GM21515 (cell line): ENCODE data around the gene TCHH.
"Not testable (repeated sequence)": the region's sequence is repeated elsewhere in the genome, so short reads cannot be mapped to it uniquely, and the experiment has no call there.

Experiments used
- ATAC-seq: cut with Tn5 transposase; IDR thresholded peaks from one replicate; pipeline ENCODE4 v1.9.1; 2021; ENCODE audit not compliant: unreplicated experiment

Gene TCHH

DNA sequence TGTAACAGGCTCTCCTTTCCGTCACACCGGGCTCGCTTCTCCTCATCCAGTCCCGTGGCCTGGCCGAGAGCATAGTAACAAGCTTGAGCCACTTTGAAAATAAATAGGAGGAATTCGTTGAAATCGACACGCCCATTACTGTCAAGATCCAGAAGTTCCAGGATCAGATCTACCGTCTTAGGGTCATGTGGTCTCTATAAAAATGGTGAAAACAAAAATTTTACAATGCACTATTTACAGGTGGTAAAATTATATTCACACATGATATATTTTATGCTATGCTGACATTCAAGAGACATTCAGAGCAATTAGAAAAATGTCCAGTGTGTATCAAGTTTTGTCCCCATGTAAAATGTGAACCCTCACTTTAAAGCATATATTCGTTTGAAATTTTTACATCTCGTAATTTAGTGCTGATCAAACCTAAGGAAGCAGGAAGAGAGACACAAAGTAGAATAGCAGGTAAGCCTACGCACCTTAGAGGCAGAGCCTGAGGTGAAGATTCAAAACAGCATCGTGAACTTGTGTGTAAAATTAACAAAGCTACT is 2.3 kb downstream of the TCHH start:
- no peak for ATAC-seq

GRCh38 chr1:152112101-152112884 is 3.0 kb downstream of the TCHH start:
- no peak for ATAC-seq

GRCh38 chr1:152111515-152111968 is 3.7 kb downstream of the TCHH start:
- no peak for ATAC-seq

GRCh38 chr1:152110860-152111514 is 4.3 kb downstream of the TCHH start:
- ATAC-seq, result no peak

DNA sequence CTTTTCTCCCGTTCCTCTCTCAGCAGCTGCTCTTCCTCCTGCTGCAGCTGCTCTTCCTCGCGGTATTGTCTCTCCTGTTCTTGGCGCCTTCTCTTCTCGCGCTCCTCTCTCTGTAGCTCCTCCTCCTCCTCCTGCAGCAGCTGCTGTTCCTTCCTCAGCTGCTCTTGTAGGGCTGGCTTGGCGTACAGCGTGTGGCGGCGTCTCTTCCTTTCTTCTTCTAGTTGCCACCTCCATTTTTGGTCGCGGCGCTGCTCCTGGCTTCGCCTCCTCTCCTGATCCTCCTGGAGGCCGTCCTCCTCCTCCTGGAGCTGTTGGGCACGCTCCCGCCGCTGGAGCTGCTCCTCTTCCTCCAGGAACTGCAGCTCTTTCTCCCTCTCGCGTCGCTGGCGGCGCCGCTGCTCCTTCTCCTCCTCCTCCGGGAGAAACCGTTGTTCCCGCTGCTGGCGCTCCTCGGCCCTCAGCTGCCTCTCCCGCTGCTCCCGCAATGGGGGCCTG is 4.8 kb downstream of the TCHH start:
- no peak for ATAC-seq

GRCh38 chr1:152109998-152110294 is 5.3 kb downstream of the TCHH start:
- no peak for ATAC-seq

DNA sequence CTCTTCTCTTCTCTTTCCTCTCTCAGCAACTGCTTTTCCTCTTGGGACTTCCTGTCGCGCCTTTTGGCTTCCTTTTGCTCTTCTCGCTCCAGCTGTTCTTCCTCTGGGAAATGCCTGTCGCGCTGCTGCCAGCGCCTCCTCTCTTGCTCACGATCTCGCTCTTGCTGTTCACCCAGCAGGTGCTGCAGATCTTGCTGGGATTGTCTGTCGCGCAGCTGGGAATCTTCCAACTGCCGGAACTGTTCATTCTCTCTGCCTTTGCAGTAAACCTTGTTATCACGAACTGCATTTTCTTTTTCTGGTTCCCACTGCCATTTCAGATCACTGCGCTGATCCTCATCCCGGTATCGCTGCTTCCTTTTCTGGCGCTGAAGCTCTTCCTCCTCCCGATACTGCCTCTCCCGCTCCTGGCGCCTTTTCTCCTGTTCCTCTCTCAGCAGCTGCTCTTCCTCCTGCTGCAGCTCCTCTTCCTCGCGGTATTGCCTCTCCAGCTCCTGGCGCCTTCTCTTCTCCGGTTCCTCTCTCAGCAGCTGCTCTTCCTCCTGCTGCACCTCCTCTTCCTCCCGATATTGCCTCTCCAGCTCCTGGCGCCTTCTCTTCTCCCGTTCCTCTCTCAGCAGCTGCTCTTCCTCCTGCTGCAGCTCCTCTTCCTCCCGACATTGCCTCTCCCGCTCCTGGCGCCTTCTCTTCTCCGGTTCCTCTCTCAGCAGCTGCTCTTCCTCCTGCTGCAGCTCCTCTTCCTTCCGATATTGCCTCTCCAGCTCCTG is 5.8 kb downstream of the TCHH start:
- ATAC-seq, result no peak

- ATAC-seq, result no peak
Measured at GRCh38 chr1:152108882-152109222, 6.4 kb downstream of the TCHH start.

DNA sequence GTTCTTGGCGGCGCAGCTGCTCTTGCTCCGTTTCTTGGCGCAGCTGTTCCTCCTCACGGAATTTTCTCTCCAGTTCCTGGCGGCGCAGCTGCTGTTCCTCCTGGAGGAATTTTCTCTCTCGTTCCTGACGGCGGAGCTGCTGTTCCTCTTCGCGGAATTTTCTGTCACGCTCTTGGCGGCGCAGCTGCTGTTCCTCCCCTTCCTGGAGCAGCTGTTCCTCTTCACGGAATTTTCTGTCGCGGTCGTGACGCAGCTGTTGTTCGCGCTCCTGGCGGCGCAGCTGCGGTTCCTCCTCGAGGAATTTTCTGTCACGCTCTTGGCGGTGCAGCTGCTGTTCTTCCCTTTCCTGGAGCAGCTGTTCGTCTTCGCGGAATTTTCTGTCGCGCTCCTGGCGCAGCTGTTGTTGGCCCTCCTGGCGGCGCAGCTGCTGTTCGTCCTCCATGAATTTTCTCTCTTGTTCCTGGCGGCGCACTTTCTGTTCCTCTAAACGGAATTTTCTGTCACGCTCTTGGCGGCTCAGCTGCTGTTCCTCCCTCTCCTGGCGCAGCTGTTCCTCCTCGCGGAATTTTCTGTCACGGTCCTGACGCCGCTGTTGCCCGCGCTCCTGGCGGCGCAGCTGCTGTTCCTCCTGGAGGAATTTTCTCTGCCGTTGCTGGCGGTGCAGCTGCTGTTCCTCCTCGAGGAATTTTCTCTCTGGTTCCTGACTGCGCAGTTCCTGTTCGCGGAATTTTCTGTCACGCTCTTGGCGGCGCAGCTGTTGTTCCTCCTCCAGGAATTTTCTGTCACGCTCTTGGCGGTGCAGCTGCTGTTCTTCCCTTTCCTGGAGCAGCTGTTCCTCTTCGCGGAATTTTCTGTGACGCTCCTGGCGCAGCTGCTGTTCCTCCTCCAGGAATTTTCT is 7.0 kb downstream of the TCHH start:
- no peak for ATAC-seq

- ATAC-seq, result no peak
Measured at GRCh38 chr1:152107031-152107983, 7.9 kb downstream of the TCHH start.

GRCh38 chr1:152104854-152105253 is 10.4 kb downstream of the TCHH start:
- ATAC-seq, result no peak

GRCh38 chr1:152096931-152097330 is 18.3 kb downstream of the TCHH start:
- no peak for ATAC-seq

- ATAC-seq, result no peak
Measured at GRCh38 chr1:152089014-152089674, 26.1 kb downstream of the TCHH start, which contains the start of gene TCHHL1. Gene TCHHL1 (minus strand): TSS chr1:152089064. CDS start chr1:152088143, 921 bp downstream.

DNA sequence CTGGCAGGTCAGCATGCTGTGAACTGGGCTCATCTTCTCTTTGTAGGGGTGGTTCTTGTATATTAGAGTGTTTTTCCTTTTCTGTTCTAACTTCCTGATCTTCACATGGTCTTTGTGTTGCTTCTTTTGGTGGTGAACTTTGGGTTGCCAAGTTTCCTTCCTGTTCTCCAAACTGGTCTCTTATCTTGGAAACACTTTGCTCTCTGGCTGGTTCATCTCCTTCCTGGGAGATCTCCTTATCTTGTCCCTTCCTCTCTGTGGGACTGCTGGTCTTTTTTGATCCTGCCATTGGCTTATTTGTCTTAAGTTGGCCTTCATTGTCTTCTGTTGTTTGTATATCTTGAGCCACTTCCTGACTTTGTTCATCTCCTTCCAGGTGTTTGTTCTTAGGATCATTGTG is 28.5 kb downstream of the TCHH start:
- no peak for ATAC-seq

GRCh38 chr1:152084853-152085252 is 30.4 kb downstream of the TCHH start:
- ATAC-seq, result no peak

GRCh38 chr1:152081026-152081425 is 34.2 kb downstream of the TCHH start:
- ATAC-seq, result not testable (repeated sequence)

GRCh38 chr1:152080494-152080893 is 34.8 kb downstream of the TCHH start:
- ATAC-seq, result not testable (repeated sequence)

DNA sequence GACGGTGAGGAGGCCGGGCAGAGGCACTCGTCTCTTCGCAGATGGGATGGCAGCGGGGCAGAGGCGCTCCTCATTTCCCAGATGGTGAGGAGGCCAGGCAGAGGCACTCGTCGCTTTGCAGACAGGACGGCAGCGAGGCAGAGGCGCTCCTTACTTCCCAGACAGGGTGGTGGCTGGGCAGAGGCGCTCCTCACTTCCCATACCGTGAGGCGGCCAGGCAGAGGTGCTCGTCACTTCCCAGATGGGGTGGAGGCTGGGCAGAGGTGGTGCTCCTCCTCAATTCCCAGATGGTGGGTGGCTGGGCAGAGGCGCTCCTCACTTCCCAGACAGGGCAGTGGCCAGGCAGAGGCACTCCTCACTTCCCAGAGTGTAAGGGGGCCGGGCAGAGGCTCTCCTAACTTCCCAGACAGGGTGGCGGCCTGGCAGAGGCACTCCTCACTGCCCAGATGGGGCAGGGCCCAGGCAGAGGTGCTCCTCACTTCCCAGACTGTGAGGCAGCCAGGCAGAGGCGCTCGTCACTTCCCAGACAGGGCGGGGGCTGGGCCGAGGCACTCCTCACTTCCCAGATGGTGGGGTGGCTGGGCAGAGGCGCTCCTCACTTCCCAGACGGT is 36.3 kb downstream of the TCHH start:
- ATAC-seq, result no peak
